SK-N-MC (cell line): Measurements from ENCODE around the gene SH2D5.

ENCODE experiments used
- EZH2 ChIP-seq: fragments of 200-600 bp; sonication (generic); IDR thresholded peaks from one replicate; pipeline ENCODE4 v1.6.1; 2017; ENCODE audit warnings: antibody characterized with exemption
- FOXP2 ChIP-seq: optimal IDR thresholded peaks from 2 replicates; pipeline ENCODE3; 2011; ENCODE audit warnings: mild to moderate bottlenecking, moderate library complexity; ENCODE audit not compliant: insufficient read depth; ENCODE audit errors: extremely low read length, control extremely low read depth
- POLR2AphosphoS5 ChIP-seq: IDR thresholded peaks from 2 replicates; pipeline ENCODE4 v1.6.1; 2012; ENCODE audit warnings: mild to moderate bottlenecking, low read depth, low read length, borderline replicate concordance

DNA sequence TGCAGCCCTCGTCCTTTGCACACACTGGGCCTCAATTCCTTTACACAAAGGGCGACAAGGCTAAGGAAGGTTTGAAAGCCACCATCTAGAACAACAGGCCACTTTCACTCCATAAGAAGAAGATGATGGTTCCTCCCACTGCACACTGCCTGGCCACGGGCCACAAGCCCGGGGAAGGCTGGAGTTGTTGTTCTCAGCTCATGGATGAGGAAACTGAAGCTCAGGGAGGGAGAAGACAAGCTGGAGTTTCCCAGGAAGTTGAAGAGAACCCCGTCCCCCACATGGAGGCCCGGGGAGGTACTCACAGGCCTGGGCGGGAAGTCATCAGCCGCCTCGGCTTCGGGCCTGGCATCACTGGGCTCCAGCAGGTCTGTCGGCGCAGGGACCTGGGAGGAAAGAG is 46.8 kb downstream of the SH2D5 start:
- TF ChIP-seq POLR2AphosphoS5 (no peak), EZH2 (no peak), FOXP2 (no peak)
